Upper lobe of left lung (tissue), 4 donors: ENCODE measurements around the gene ACSBG1.

Experiments
- EP300 ChIP-seq, 4 donors: sonication (generic); formaldehyde crosslinking; IDR thresholded peaks; one replicate each; pipeline ENCODE4 v1.5.1; 2017; ENCODE audit warnings: antibody characterized with exemption in 4 of 4, control low read depth in 2 of 4
- TF ChIP-seq, protein P1 (sequence below), 6 experiments: fragments of 450-650 bp in 4 of 6; fragments of 200-600 bp in 2 of 6; sonication (generic) in 2 of 6; IDR thresholded peaks; one replicate each; pipeline ENCODE4 v1.5.1; 2016 to 2019; ENCODE audit warnings: antibody characterized with exemption in 6 of 6

GRCh38 chr15:78209646-78210348, 24.6 kb downstream of the ACSBG1 start:
- TF ChIP-seq EP300 (IDR thresholded peaks at IDR 0.05): no peak
- TF ChIP-seq, protein P1, sequence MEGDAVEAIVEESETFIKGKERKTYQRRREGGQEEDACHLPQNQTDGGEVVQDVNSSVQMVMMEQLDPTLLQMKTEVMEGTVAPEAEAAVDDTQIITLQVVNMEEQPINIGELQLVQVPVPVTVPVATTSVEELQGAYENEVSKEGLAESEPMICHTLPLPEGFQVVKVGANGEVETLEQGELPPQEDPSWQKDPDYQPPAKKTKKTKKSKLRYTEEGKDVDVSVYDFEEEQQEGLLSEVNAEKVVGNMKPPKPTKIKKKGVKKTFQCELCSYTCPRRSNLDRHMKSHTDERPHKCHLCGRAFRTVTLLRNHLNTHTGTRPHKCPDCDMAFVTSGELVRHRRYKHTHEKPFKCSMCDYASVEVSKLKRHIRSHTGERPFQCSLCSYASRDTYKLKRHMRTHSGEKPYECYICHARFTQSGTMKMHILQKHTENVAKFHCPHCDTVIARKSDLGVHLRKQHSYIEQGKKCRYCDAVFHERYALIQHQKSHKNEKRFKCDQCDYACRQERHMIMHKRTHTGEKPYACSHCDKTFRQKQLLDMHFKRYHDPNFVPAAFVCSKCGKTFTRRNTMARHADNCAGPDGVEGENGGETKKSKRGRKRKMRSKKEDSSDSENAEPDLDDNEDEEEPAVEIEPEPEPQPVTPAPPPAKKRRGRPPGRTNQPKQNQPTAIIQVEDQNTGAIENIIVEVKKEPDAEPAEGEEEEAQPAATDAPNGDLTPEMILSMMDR (IDR thresholded peaks at IDR 0.05): no peak
